C4-2B (cell line): ENCODE data around the gene UVRAG.

Experiments used
- CTCF ChIP-seq: fragments of 450-650 bp; conservative IDR thresholded peaks from 2 replicates; pipeline ENCODE4 v1.5.1; 2017; ENCODE audit warnings: mild to moderate bottlenecking
- ZFX ChIP-seq: fragments of 450-650 bp; IDR thresholded peaks from 2 replicates; pipeline ENCODE4 v1.6.1; 2017

DNA sequence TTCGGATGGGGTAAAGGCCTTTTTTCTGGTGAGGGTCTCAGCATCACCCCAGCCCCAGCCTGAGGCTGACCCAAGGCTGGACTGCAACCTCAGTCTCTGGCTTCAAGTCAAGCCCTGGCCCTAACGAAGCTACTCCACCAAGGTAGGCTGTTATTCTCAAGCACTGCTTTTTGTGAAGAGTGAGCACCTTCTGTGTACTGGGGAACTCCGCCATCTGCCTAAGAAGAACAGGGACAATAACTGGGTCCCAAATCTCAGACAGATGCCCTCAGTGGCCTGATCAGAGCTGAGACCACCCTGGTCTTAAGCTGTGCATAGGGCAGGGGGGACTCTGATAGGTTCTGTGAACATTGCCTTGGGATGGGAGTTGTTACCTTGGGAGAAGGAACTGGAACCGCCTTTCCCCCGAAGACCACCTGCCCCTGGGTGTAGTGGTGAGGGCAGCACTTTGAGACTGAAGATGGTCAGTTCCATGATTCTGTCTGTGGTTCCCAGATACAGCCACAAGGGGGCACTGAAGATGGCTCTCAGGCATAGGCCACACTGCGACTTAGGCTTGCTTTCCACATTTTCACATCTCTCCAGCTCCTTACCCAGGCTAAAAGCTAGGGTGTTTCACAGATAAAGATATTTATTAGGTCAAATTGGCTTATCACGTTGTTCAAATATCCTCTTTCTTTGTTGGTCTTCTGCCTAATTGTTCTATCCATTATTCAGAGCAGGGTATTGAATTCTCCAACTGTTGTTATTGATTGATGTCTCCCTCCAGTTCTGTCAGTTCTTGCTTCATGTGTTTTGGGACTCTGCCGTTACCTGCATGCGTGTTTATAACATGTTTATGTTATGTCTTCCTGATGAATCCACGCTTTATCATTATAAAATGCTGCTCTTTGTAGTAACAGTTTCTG is 11.8 kb upstream of the UVRAG start:
- TF ChIP-seq CTCF (peak; percentile 95), ZFX (no peak)
